ENCODE results near the gene EIF2D.

- TF ChIP-seq, protein P1, sequence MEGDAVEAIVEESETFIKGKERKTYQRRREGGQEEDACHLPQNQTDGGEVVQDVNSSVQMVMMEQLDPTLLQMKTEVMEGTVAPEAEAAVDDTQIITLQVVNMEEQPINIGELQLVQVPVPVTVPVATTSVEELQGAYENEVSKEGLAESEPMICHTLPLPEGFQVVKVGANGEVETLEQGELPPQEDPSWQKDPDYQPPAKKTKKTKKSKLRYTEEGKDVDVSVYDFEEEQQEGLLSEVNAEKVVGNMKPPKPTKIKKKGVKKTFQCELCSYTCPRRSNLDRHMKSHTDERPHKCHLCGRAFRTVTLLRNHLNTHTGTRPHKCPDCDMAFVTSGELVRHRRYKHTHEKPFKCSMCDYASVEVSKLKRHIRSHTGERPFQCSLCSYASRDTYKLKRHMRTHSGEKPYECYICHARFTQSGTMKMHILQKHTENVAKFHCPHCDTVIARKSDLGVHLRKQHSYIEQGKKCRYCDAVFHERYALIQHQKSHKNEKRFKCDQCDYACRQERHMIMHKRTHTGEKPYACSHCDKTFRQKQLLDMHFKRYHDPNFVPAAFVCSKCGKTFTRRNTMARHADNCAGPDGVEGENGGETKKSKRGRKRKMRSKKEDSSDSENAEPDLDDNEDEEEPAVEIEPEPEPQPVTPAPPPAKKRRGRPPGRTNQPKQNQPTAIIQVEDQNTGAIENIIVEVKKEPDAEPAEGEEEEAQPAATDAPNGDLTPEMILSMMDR (IDR thresholded peaks at IDR 0.05; ENCODE audit: insufficient read depth, low read length, poor library complexity, severe bottlenecking): no peak
- TF ChIP-seq EZH2phosphoT487 (conservative IDR thresholded peaks at IDR 0.05; ENCODE audit: low read length): no peak
These were observed 23.8 kb downstream of the EIF2D start for GRCh38 chr1:206588492-206588891.

Data from SU-DHL-6 (cell line).